Fibroblast of lung (primary cell): ENCODE results near the gene U2AF2. TPM values are rescaled to one million over a fixed set of nuclear protein-coding genes. Genes with fewer than 3 reads are reported as not detected.

Experiments
- DNase-seq, 2 donors: peaks; one replicate each; pipeline versions ENCODE4 v3.0.0 to v3.0.0-alpha.2; 2010; ENCODE audit warnings: low read depth in 2 of 2
- H2AFZ ChIP-seq: 2 replicates; pipeline ENCODE4 v1.5.1; 2012; ENCODE audit warnings: low read length, control low read depth, inconsistent platforms
- H3K27ac ChIP-seq: 2 replicates; pipeline ENCODE4 v1.5.1; 2011; ENCODE audit warnings: low read length, control low read depth; ENCODE audit not compliant: insufficient read depth
- H3K27me3 ChIP-seq: 2 replicates; pipeline ENCODE4 v1.5.1; 2011; ENCODE audit warnings: mild to moderate bottlenecking, low read length; ENCODE audit not compliant: control insufficient read depth, insufficient read depth
- H3K36me3 ChIP-seq: 2 replicates; pipeline ENCODE4 v1.5.1; 2011; ENCODE audit warnings: low read length; ENCODE audit not compliant: control insufficient read depth, insufficient read depth
- H3K4me1 ChIP-seq: 2 replicates; pipeline ENCODE4 v1.5.1; 2011; ENCODE audit warnings: low read length; ENCODE audit not compliant: control insufficient read depth, insufficient read depth; ENCODE audit errors: extremely low read depth
- H3K4me2 ChIP-seq: 2 replicates; pipeline ENCODE4 v1.5.1; 2011; ENCODE audit warnings: low read length, control low read depth; ENCODE audit not compliant: insufficient read depth; ENCODE audit errors: extremely low read depth
- H3K4me3 ChIP-seq, 4 experiments: fragments of 200-600 bp in 1 of 4; sonication (generic) in 1 of 4; replicated peaks in 1 of 4; 2 replicates each; pipeline ENCODE4 v1.5.1; 2011 to 2016; ENCODE audit warnings: low read length in 4 of 4, low read depth in 3 of 4, mild to moderate bottlenecking in 3 of 4, control low read depth in 2 of 4, inconsistent platforms in 1 of 4, mixed read lengths in 1 of 4; ENCODE audit not compliant: insufficient read depth in 1 of 4; ENCODE audit errors: control extremely low read depth in 1 of 4
- H3K79me2 ChIP-seq: 2 replicates; pipeline ENCODE4 v1.5.1; 2012; ENCODE audit warnings: mild to moderate bottlenecking, low read length, inconsistent platforms; ENCODE audit not compliant: control insufficient read depth, insufficient read depth
- H3K9ac ChIP-seq: 2 replicates; pipeline ENCODE4 v1.5.1; 2011; ENCODE audit warnings: mild to moderate bottlenecking, low read length, control low read depth; ENCODE audit not compliant: insufficient read depth
- H3K9me3 ChIP-seq: 2 replicates; pipeline ENCODE4 v1.5.1; 2012; ENCODE audit warnings: low read depth, low read length; ENCODE audit not compliant: control insufficient read depth, insufficient read depth
- H4K20me1 ChIP-seq: 2 replicates; pipeline ENCODE4 v1.5.1; 2011; ENCODE audit warnings: low read length; ENCODE audit not compliant: control insufficient read depth, insufficient read depth; ENCODE audit errors: extremely low read depth
- CTCF ChIP-seq, 2 donors: IDR thresholded peaks in 1 of 2; conservative IDR thresholded peaks in 1 of 2; 1 replicate in 1 of 2; 2 replicates in 1 of 2; pipeline ENCODE4 v1.5.1; 2011 to 2012; ENCODE audit warnings: low read length in 2 of 2, control low read depth in 1 of 2, inconsistent platforms in 1 of 2, low read depth in 1 of 2, mild to moderate bottlenecking in 1 of 2
- EZH2 ChIP-seq: IDR thresholded peaks from 2 replicates; pipeline ENCODE4 v1.5.1; 2012; ENCODE audit warnings: low read length, control low read depth, mild to moderate bottlenecking; ENCODE audit errors: missing control alignments
- polyA plus RNA-seq, 2 donors: library from polyadenylated mRNA; depleted of rRNA in 1 of 2; stranded (reverse) in 1 of 2; unstranded in 1 of 2; fragments of >200 nt; gene quantifications; 2 replicates each; pipeline ENCODE4 v1.2.1, GENCODE V29; 2011 to 2012; ENCODE audit warnings: missing spikeins in 1 of 2
- total RNA-seq: library from RNA; depleted of rRNA; stranded (reverse); fragments of >200 nt; gene quantifications from 2 replicates; pipeline ENCODE4 v1.2.1, GENCODE V29; 2014

The U2AF2 gene
- total and polyA plus RNA-seq, 2 donors (not counting 1 experiment from before 2014, with no cell fraction given) = 53.5 to 84.1 TPM

- TF ChIP-seq CTCF (conservative IDR thresholded peaks at IDR 0.05 in 1 of 2, IDR thresholded peaks at IDR 0.05 in 1 of 2; ENCODE audit: low read depth in 1 of 2, low read length in 2 of 2) (no peak), EZH2 (no peak)
- Histone ChIP-seq H3K27ac (no peak overlapping the region), H3K4me3 (no peak overlapping the region), H3K36me3 (peaks cover 27% of the 10 kb centered on the region), H3K9me3 (no peaks in the 10 kb centered on the region), H3K27me3 (no peaks in the 10 kb centered on the region), H3K4me1 (peaks cover 14% of the 10 kb centered on the region), H2AFZ (no peak overlapping the region), H3K4me2 (no peak overlapping the region), H3K9ac (no peak overlapping the region), H4K20me1 (no peaks in the 10 kb centered on the region), H3K79me2 (peaks cover 92% of the 10 kb centered on the region)
- no peak for DNase-seq
These were observed 5.0 kb downstream of the U2AF2 start for GRCh38 chr19:55659822-55660221.

GRCh38 chr19:55660404-55660803 lies 5.6 kb downstream of the U2AF2 start:
- Histone ChIP-seq H3K4me2 (no peak overlapping the region), H3K9ac (no peak overlapping the region), H3K4me3 (no peak overlapping the region), H3K27me3 (no peaks in the 10 kb centered on the region), H3K27ac (no peak overlapping the region), H3K9me3 (no peaks in the 10 kb centered on the region), H3K36me3 (peaks cover 30% of the 10 kb centered on the region), H3K79me2 (peaks cover 91% of the 10 kb centered on the region), H3K4me1 (peaks cover 14% of the 10 kb centered on the region), H2AFZ (no peak overlapping the region), H4K20me1 (no peaks in the 10 kb centered on the region)
- no peak for DNase-seq
- no peak for TF ChIP-seq CTCF (conservative IDR thresholded peaks at IDR 0.05 in 1 of 2, IDR thresholded peaks at IDR 0.05 in 1 of 2; ENCODE audit: low read depth in 1 of 2, low read length in 2 of 2)
- TF ChIP-seq EZH2 = no peak

- peaks cover 32% of the 10 kb centered on the region for H3K36me3 ChIP-seq
- no peaks in the 10 kb centered on the region for H3K27me3 ChIP-seq
- no peak overlapping the region for H2AFZ ChIP-seq
- H3K79me2 ChIP-seq = peaks cover 87% of the 10 kb centered on the region
- no peak overlapping the region for H3K9ac ChIP-seq
- no peak for TF ChIP-seq EZH2
- H3K4me2 ChIP-seq = no peak overlapping the region
- H3K4me1 ChIP-seq = peaks cover 14% of the 10 kb centered on the region
- no peak overlapping the region for H3K27ac ChIP-seq
- H4K20me1 ChIP-seq = no peaks in the 10 kb centered on the region
- no peak for DNase-seq
- H3K4me3 ChIP-seq = no peak overlapping the region
- no peaks in the 10 kb centered on the region for H3K9me3 ChIP-seq
These were observed 6.2 kb downstream of the U2AF2 start for GRCh38 chr19:55660991-55661390.
